ENCODE results near the gene TBC1D10A. TPM values are rescaled to one million over a fixed set of nuclear protein-coding genes. Genes with fewer than 3 reads are reported as not detected.

TBC1D10A gene
- total RNA-seq, 2 donors from 2014 or later = 34.3 to 35.8 TPM

- DNase-seq = no peak
- no peak for TF ChIP-seq CTCF (IDR thresholded peaks at IDR 0.05)
- no peak overlapping the region for H3K9ac ChIP-seq (ENCODE audit: low read depth in 2 of 2, low read length in 2 of 2)
- peaks cover 25% of the 10 kb centered on the region for H3K4me1 ChIP-seq
- H3K27me3 ChIP-seq = peaks cover 5% of the 10 kb centered on the region
- no peak overlapping the region for H3K4me3 ChIP-seq
- intact Hi-C loops (cut with DNase I) = no loop called here
- H3K9me3 ChIP-seq = no peaks in the 10 kb centered on the region
- H3K36me3 ChIP-seq = no peaks in the 10 kb centered on the region
- no peak overlapping the region for H3K27ac ChIP-seq
These were observed 76.0 kb downstream of the TBC1D10A start for GRCh38 chr22:30250661-30251267.

GRCh38 chr22:30250039-30250565, 76.6 kb downstream of the TBC1D10A start:
- Histone ChIP-seq H3K9me3 (no peaks in the 10 kb centered on the region), H3K4me1 (peaks cover 26% of the 10 kb centered on the region), H3K27me3 (peaks cover 6% of the 10 kb centered on the region), H3K27ac (no peak overlapping the region), H3K9ac (ENCODE audit: low read depth in 2 of 2, low read length in 2 of 2) (no peak overlapping the region), H3K36me3 (no peaks in the 10 kb centered on the region), H3K4me3 (no peak overlapping the region)
- intact Hi-C loops (cut with DNase I) = no loop called here
- TF ChIP-seq CTCF (IDR thresholded peaks at IDR 0.05) = no peak
- DNase-seq = no peak

- H3K9me3 ChIP-seq = no peaks in the 10 kb centered on the region
- H3K4me3 ChIP-seq = no peak overlapping the region
- H3K9ac ChIP-seq (ENCODE audit: low read depth in 2 of 2, low read length in 2 of 2) = peak overlapping the region; percentile 37 to 78
- H3K27ac ChIP-seq = no peak overlapping the region
- H3K36me3 ChIP-seq = no peaks in the 10 kb centered on the region
- H3K4me1 ChIP-seq = peaks cover 26% of the 10 kb centered on the region
- DNase-seq = peak; percentile 54
- TF ChIP-seq CTCF (IDR thresholded peaks at IDR 0.05) = no peak
- peaks cover 6% of the 10 kb centered on the region for H3K27me3 ChIP-seq
- intact Hi-C loops (cut with DNase I) = no loop called here
These were observed 77.4 kb downstream of the TBC1D10A start for GRCh38 chr22:30249049-30250038.

GRCh38 chr22:30248484-30248883, 78.3 kb downstream of the TBC1D10A start:
- Histone ChIP-seq H3K27me3 (peaks cover 6% of the 10 kb centered on the region), H3K27ac (peak overlapping the region; percentile 82)
- intact Hi-C loops (cut with DNase I) = no loop called here

More at GRCh38 chr22:30248484-30248883, 78.3 kb downstream of the TBC1D10A start:
- no peak overlapping the region for H3K4me3 ChIP-seq
- H3K9me3 ChIP-seq = no peaks in the 10 kb centered on the region
- no peaks in the 10 kb centered on the region for H3K36me3 ChIP-seq
- peaks cover 22% of the 10 kb centered on the region for H3K4me1 ChIP-seq
- TF ChIP-seq CTCF (IDR thresholded peaks at IDR 0.05) = no peak
- no peak for DNase-seq
- peak overlapping the region; percentile 37 to 78 for H3K9ac ChIP-seq (ENCODE audit: low read depth in 2 of 2, low read length in 2 of 2)

All from colonic mucosa (tissue), 4 donors.